ENCODE results near the gene BABAM2.
"Not testable (repeated sequence)": the region's sequence is repeated elsewhere in the genome, so short reads cannot be mapped to it uniquely, and the experiment has no call there.

Gene BABAM2

DNA sequence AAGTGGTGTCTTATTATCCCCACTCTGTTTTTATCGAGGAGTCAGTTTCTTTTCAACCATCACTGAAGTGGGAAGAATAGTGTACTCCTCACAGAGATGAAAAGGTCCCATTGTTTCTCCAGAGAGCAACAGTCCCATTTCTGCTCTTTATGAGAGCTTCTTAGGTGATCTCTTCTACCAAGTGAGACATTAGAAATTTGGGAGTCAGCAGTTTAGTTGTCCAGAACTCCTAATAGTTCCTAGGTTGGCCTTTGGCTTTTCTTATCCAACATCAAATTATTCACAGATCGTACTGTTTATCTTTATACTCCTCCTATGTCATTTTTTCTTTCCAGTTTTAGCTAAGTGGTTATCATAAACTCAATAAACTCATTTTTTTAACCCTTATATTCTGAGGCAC lies 213.1 kb downstream of the BABAM2 start:
- H3K4me3 ChIP-seq (ENCODE audit: extremely low read depth, insufficient read depth, low read length, poor library complexity, severe bottlenecking) = no peak overlapping the region
- H3K36me3 ChIP-seq (ENCODE audit: control insufficient read depth, insufficient read depth, low read length) = no peaks in the 10 kb centered on the region
- no peaks in the 10 kb centered on the region for H3K9me3 ChIP-seq (ENCODE audit: control insufficient read depth, low read length)
- no peaks in the 10 kb centered on the region for H3K4me1 ChIP-seq (ENCODE audit: control insufficient read depth, insufficient read depth, low read length, poor library complexity, severe bottlenecking)
- no peak overlapping the region for H3K27ac ChIP-seq (ENCODE audit: low read depth, low read length, severe bottlenecking)
- WGBS, 2 experiments (ENCODE audit: insufficient coverage in 2 of 2) = 100% methylated on average over 2 of the region's 2 CpGs; no CpG with 5 or more reads in 1 of the 2 experiments

DNA sequence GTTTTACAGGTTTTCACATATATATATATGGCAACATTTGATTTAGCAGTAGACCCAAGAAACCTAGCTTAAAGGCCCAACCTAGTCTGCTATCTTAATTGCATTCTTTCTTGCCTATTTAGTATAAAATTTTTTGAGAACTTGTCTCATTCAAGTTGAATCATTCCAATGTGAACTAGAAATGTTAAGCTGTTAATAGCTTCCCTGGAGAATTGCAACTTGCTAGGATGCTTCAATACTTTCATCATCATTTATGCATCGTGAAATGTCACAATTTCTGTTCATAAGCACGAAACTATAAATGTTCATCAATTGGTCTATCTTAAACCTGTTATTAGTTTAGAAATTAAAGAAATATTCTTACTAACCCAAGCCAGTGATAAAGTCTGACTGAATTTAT lies 217.6 kb downstream of the BABAM2 start:
- no peaks in the 10 kb centered on the region for H3K4me1 ChIP-seq (ENCODE audit: control insufficient read depth, insufficient read depth, low read length, poor library complexity, severe bottlenecking)
- no peak overlapping the region for H3K4me3 ChIP-seq (ENCODE audit: extremely low read depth, insufficient read depth, low read length, poor library complexity, severe bottlenecking)
- H3K9me3 ChIP-seq (ENCODE audit: control insufficient read depth, low read length) = no peaks in the 10 kb centered on the region
- H3K36me3 ChIP-seq (ENCODE audit: control insufficient read depth, insufficient read depth, low read length) = no peaks in the 10 kb centered on the region
- WGBS, 2 experiments (ENCODE audit: insufficient coverage in 2 of 2) = no CpG with 5 or more reads among the region's 2 CpGs
- H3K27ac ChIP-seq (ENCODE audit: low read depth, low read length, severe bottlenecking) = no peak overlapping the region

- not testable (repeated sequence) for H3K36me3 ChIP-seq (ENCODE audit: control insufficient read depth, insufficient read depth, low read length); H3K27ac ChIP-seq (ENCODE audit: low read depth, low read length, severe bottlenecking); H3K4me1 ChIP-seq (ENCODE audit: control insufficient read depth, insufficient read depth, low read length, poor library complexity, severe bottlenecking); H3K9me3 ChIP-seq (ENCODE audit: control insufficient read depth, low read length); H3K4me3 ChIP-seq (ENCODE audit: extremely low read depth, insufficient read depth, low read length, poor library complexity, severe bottlenecking)
Observed at GRCh38 chr2:28113771-28114170, 223.2 kb downstream of the BABAM2 start.

DNA sequence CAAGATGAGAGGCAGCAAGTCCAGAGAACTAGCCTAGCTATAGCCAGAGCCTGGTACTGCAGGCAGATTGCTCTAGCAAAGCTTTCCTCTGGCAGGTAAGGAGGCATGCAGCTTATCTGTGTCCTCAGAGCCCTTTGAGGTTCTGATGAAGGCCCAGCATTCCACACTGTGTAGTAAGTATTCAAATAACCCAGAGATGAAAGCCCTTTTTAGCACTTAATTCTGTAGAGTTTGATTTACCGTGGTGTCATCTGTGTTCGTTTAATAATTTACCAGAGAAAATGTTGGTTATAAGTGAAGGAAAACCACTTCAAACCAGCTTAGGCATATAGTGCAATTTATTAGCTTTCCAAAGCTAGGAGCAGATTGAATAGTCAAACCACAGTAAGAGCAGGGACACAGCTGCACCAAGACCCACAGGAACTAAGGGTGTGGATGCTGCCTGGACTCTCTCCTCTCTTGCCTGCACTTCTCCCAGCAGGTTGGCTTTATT lies 226.6 kb downstream of the BABAM2 start:
- Histone ChIP-seq H3K4me1 (ENCODE audit: control insufficient read depth, insufficient read depth, low read length, poor library complexity, severe bottlenecking) (no peaks in the 10 kb centered on the region), H3K27ac (ENCODE audit: low read depth, low read length, severe bottlenecking) (no peak overlapping the region), H3K36me3 (ENCODE audit: control insufficient read depth, insufficient read depth, low read length) (no peaks in the 10 kb centered on the region), H3K9me3 (ENCODE audit: control insufficient read depth, low read length) (no peaks in the 10 kb centered on the region), H3K4me3 (ENCODE audit: extremely low read depth, insufficient read depth, low read length, poor library complexity, severe bottlenecking) (no peak overlapping the region)
- 92% methylated on average over 2 of the region's 2 CpGs; no CpG with 5 or more reads in 1 of the 2 experiments for WGBS, 2 experiments (ENCODE audit: insufficient coverage in 2 of 2)

GRCh38 chr2:28119631-28120030 lies 229.1 kb downstream of the BABAM2 start:
- Histone ChIP-seq H3K27ac (ENCODE audit: low read depth, low read length, severe bottlenecking) (no peak overlapping the region), H3K4me1 (ENCODE audit: control insufficient read depth, insufficient read depth, low read length, poor library complexity, severe bottlenecking) (no peaks in the 10 kb centered on the region), H3K4me3 (ENCODE audit: extremely low read depth, insufficient read depth, low read length, poor library complexity, severe bottlenecking) (no peak overlapping the region), H3K36me3 (ENCODE audit: control insufficient read depth, insufficient read depth, low read length) (no peaks in the 10 kb centered on the region), H3K9me3 (ENCODE audit: control insufficient read depth, low read length) (no peaks in the 10 kb centered on the region)
- WGBS, 2 experiments (ENCODE audit: insufficient coverage in 2 of 2) = no CpG with 5 or more reads among the region's 1 CpG

DNA sequence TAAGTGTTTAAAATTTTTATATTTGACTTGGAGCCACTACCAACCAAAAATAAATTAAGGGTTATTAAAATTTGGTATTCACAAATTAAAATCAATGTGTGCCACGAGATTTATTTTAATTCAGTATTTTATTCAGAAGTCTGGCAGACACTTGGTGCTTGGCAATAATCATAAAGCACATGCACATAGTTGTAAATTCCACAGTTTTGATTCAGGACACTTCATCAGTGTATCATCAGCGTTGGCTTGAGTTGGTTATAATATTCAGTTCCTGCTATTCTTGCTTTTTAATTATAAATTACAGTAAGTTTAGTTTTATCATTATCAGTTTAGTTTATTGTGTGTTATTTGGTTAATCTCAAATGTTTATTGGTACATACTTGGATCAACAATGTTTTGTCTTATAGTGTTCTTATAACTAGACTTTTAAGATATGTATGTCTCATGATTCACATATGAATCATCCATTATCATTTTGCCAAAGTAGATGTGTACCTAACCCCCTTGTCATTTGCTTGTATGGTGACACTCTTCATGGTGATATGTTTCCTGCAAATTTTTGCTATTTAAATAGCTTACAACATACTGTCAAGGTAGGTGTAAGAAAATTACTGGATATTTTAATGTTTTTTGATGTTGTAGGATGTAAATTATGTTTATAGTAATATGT lies 237.9 kb downstream of the BABAM2 start:
- H3K4me1 ChIP-seq (ENCODE audit: control insufficient read depth, insufficient read depth, low read length, poor library complexity, severe bottlenecking) = no peaks in the 10 kb centered on the region
- 100% methylated on average over 1 of the region's 2 CpGs; no CpG with 5 or more reads in 1 of the 2 experiments for WGBS, 2 experiments (ENCODE audit: insufficient coverage in 2 of 2)
- H3K4me3 ChIP-seq (ENCODE audit: extremely low read depth, insufficient read depth, low read length, poor library complexity, severe bottlenecking) = no peak overlapping the region
- H3K36me3 ChIP-seq (ENCODE audit: control insufficient read depth, insufficient read depth, low read length) = no peaks in the 10 kb centered on the region
- H3K27ac ChIP-seq (ENCODE audit: low read depth, low read length, severe bottlenecking) = no peak overlapping the region
- H3K9me3 ChIP-seq (ENCODE audit: control insufficient read depth, low read length) = no peaks in the 10 kb centered on the region

- Histone ChIP-seq H3K4me1 (ENCODE audit: control insufficient read depth, insufficient read depth, low read length, poor library complexity, severe bottlenecking) (no peaks in the 10 kb centered on the region), H3K4me3 (ENCODE audit: extremely low read depth, insufficient read depth, low read length, poor library complexity, severe bottlenecking) (no peak overlapping the region), H3K9me3 (ENCODE audit: control insufficient read depth, low read length) (no peaks in the 10 kb centered on the region), H3K27ac (ENCODE audit: low read depth, low read length, severe bottlenecking) (no peak overlapping the region), H3K36me3 (ENCODE audit: control insufficient read depth, insufficient read depth, low read length) (no peaks in the 10 kb centered on the region)
- 95 to 100% methylated on average over 3 of the region's 4 CpGs for WGBS, 2 experiments (ENCODE audit: insufficient coverage in 2 of 2)
Observed at GRCh38 chr2:28129955-28130695, 239.6 kb downstream of the BABAM2 start.

DNA sequence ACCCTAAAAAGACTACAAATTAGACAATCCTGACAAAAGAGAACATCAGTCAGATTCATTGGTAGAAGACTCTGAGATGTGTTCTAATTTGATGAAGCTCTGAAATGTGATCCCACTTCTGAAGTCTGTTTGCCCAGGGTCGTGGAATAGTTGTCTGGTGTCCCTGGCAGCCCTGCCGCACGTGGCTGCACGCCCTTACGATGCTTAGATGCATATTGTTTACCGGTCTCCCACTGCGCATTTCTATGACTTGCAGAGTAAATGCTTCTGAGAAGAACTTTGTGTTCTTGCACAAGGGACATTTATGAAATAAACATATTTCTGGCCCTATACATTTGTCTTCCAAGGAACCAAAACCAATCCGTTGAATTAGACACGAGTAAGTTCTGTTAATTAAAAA lies 243.2 kb downstream of the BABAM2 start:
- Histone ChIP-seq H3K27ac (ENCODE audit: low read depth, low read length, severe bottlenecking) (no peak overlapping the region), H3K4me1 (ENCODE audit: control insufficient read depth, insufficient read depth, low read length, poor library complexity, severe bottlenecking) (no peaks in the 10 kb centered on the region), H3K4me3 (ENCODE audit: extremely low read depth, insufficient read depth, low read length, poor library complexity, severe bottlenecking) (no peak overlapping the region), H3K36me3 (ENCODE audit: control insufficient read depth, insufficient read depth, low read length) (no peaks in the 10 kb centered on the region), H3K9me3 (ENCODE audit: control insufficient read depth, low read length) (no peaks in the 10 kb centered on the region)
- WGBS, 2 experiments (ENCODE audit: insufficient coverage in 2 of 2) = 92 to 98% methylated on average over 6 to 7 of the region's 9 CpGs

GRCh38 chr2:28134262-28134812 lies 243.8 kb downstream of the BABAM2 start:
- H3K36me3 ChIP-seq (ENCODE audit: control insufficient read depth, insufficient read depth, low read length) = no peaks in the 10 kb centered on the region
- H3K4me1 ChIP-seq (ENCODE audit: control insufficient read depth, insufficient read depth, low read length, poor library complexity, severe bottlenecking) = no peaks in the 10 kb centered on the region
- WGBS, 2 experiments (ENCODE audit: insufficient coverage in 2 of 2) = 100% methylated on average over 2 to 3 of the region's 4 CpGs
- no peaks in the 10 kb centered on the region for H3K9me3 ChIP-seq (ENCODE audit: control insufficient read depth, low read length)
- H3K4me3 ChIP-seq (ENCODE audit: extremely low read depth, insufficient read depth, low read length, poor library complexity, severe bottlenecking) = no peak overlapping the region
- no peak overlapping the region for H3K27ac ChIP-seq (ENCODE audit: low read depth, low read length, severe bottlenecking)

GRCh38 chr2:28134857-28135256 lies 244.3 kb downstream of the BABAM2 start:
- H3K9me3 ChIP-seq (ENCODE audit: control insufficient read depth, low read length) = no peaks in the 10 kb centered on the region
- H3K36me3 ChIP-seq (ENCODE audit: control insufficient read depth, insufficient read depth, low read length) = no peaks in the 10 kb centered on the region
- no peaks in the 10 kb centered on the region for H3K4me1 ChIP-seq (ENCODE audit: control insufficient read depth, insufficient read depth, low read length, poor library complexity, severe bottlenecking)
- H3K27ac ChIP-seq (ENCODE audit: low read depth, low read length, severe bottlenecking) = no peak overlapping the region
- 100% methylated on average over 1 of the region's 1 CpG; no CpG with 5 or more reads in 1 of the 2 experiments for WGBS, 2 experiments (ENCODE audit: insufficient coverage in 2 of 2)
- H3K4me3 ChIP-seq (ENCODE audit: extremely low read depth, insufficient read depth, low read length, poor library complexity, severe bottlenecking) = no peak overlapping the region

DNA sequence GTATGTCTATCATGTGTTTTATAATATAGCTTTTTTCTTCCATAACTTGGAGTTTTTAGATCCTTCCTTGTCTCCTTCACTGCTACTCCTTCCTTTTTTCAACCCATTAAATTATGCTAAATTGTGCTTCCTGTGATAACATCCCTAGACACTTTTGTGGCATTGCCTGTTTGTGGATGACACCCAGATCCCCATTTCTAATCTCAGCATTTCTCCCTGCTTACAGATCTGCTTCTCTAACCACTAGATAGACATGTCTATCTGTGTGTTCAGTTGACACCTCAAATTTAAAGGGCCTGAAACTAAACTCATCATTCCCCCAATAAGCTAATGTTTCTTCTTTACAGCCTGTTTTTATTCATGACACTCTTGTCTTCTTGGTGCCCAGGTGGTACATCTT lies 244.8 kb downstream of the BABAM2 start:
- no peak overlapping the region for H3K27ac ChIP-seq (ENCODE audit: low read depth, low read length, severe bottlenecking)
- no peak overlapping the region for H3K4me3 ChIP-seq (ENCODE audit: extremely low read depth, insufficient read depth, low read length, poor library complexity, severe bottlenecking)
- no peaks in the 10 kb centered on the region for H3K9me3 ChIP-seq (ENCODE audit: control insufficient read depth, low read length)
- no peaks in the 10 kb centered on the region for H3K4me1 ChIP-seq (ENCODE audit: control insufficient read depth, insufficient read depth, low read length, poor library complexity, severe bottlenecking)
- no peaks in the 10 kb centered on the region for H3K36me3 ChIP-seq (ENCODE audit: control insufficient read depth, insufficient read depth, low read length)

Measured in mesodermal cell (in vitro differentiated cells).